ENCODE measurements around the gene TMEM107. TPM values are rescaled to one million over a fixed set of nuclear protein-coding genes. Genes with fewer than 3 reads are reported as not detected.

TMEM107 gene
- polyA plus RNA-seq, 1 donor from 2014 or later = 35.2 TPM

DNA sequence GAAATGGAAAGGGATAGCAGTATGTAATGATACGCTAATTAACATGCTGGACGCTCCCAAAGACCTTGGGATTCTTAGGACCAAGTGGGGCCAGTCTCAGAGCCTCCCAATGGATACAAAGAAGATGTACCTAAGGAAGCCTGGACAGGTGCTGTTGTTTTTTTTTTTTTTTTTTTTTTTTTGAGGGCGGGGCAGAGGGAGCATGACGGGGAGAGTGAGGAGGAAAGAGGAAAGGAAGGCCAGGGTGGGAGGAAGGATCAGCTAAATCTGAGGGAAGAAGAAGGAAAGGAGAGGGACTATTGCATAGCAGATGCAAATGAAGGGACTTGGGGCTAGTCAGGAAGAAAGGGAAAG is 16.0 kb downstream of the TMEM107 start:
- Mint-ChIP-seq H3K9me3 (no peaks in the 10 kb centered on the region), H3K27ac (peak overlapping the region; percentile 46 to 85 (median 82)), H3K4me1 (peaks cover 10 to 40% (median 40%) of the 10 kb centered on the region in 3 donors), H3K4me3 (peak overlapping the region; percentile 60 to 94 (median 81)), H3K36me3 (no peaks in the 10 kb centered on the region), H3K27me3 (no peaks in the 10 kb centered on the region)

DNA sequence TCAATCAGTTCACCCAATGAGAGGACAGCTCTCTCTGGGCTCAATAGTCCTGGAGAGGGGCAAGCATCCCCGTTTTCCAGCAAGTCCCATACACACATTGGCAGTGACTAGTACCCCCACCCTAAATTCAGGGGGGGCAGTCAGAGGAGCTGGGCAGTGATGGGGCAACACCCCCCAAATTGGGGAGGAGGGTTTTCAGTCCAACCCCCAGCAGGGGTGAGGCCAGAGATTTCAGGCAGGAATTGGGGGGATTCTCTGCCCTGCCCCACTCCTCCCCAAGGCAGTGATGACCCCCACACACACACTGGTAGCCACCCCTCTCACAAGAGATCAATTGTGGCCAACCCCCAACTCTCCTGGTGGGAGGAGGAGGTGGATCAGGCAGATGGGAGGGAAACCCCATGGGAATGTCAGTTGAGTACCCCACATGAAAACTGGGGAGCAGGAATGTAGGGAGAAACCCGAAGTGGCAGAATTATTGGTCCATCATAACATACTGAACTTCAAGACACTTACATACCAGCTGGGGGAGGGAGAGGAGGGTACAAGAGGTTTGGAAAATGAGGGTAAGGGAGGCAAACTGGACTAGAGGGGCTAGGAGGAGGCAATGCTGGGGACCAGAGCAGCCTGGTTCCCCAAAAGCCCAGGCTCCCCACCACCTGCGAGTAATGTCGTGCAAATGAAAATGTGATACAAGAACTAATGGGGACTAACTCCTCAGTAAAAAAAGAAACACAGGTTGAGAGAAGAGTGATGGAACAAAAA is 16.5 kb downstream of the TMEM107 start:
- Mint-ChIP-seq H3K27ac (peak overlapping the region; percentile 82 to 96 (median 85)), H3K36me3 (no peaks in the 10 kb centered on the region), H3K4me1 (peaks cover 14 to 41% (median 35%) of the 10 kb centered on the region in 3 donors), H3K9me3 (no peaks in the 10 kb centered on the region), H3K27me3 (no peaks in the 10 kb centered on the region), H3K4me3 (peak overlapping the region; percentile 60 to 86 (median 73))

- peak overlapping the region; percentile 95 to 97 (median 96) for H3K27ac Mint-ChIP-seq
- H3K36me3 Mint-ChIP-seq = peaks cover 2% of the 10 kb centered on the region
- H3K4me3 Mint-ChIP-seq = peak overlapping the region; percentile 63 to 86 (median 82)
- H3K4me1 Mint-ChIP-seq = peaks cover 17 to 40% (median 35%) of the 10 kb centered on the region in 3 donors
- H3K27me3 Mint-ChIP-seq = no peaks in the 10 kb centered on the region
- no peaks in the 10 kb centered on the region for H3K9me3 Mint-ChIP-seq
Measured at GRCh38 chr17:8159032-8159400, 17.2 kb downstream of the TMEM107 start.

- H3K27me3 Mint-ChIP-seq = no peaks in the 10 kb centered on the region
- no peaks in the 10 kb centered on the region for H3K9me3 Mint-ChIP-seq
- peaks cover 19 to 40% (median 35%) of the 10 kb centered on the region in 3 donors for H3K4me1 Mint-ChIP-seq
- peaks cover 3% of the 10 kb centered on the region for H3K36me3 Mint-ChIP-seq
- peak overlapping the region; percentile 95 to 97 (median 96) for H3K27ac Mint-ChIP-seq
- H3K4me3 Mint-ChIP-seq = peak overlapping the region; percentile 63 to 86 (median 82)
Measured at GRCh38 chr17:8158267-8159031, 17.7 kb downstream of the TMEM107 start.

DNA sequence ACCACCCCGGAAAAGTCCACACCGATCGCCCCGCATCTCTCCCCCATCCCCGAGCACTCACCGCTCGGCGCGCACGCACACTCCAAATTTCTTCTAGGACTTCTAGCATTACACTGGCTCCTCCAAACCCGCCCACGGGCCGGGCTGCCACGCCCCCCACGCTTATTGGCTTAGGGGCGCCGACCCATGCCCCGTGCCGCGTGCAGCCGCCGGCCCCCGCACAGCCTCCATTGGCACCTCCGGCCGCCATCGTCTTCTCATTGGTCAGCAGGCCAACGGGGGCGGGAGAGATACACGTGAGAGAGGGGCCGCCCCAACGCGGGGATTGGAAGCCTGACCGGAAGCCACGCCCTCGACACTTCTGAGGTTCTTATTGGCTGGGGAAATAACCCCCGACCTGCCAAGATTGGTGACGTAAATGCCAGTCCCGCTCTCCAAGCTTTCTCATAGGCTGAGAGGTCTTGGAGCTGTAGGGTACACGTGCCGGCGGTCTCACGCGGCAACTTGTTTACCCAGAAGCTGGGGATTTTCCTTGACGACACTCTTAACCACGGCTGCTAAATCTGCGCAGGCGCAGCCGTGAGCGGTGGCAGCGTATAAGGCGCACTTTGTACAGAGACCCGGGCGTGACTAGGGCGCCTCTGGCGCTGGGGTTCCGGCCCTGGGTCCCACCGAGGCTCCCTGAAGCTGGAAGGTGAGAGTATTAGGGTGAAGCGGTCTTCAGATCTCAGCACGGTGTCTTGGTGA is 19.8 kb downstream of the TMEM107 start:
- Mint-ChIP-seq H3K4me1 (peaks cover 23 to 46% (median 44%) of the 10 kb centered on the region in 3 donors), H3K4me3 (no peak overlapping the region), H3K36me3 (peaks cover 3% of the 10 kb centered on the region), H3K27ac (no peak overlapping the region), H3K27me3 (peaks cover 5% of the 10 kb centered on the region), H3K9me3 (no peaks in the 10 kb centered on the region)

DNA sequence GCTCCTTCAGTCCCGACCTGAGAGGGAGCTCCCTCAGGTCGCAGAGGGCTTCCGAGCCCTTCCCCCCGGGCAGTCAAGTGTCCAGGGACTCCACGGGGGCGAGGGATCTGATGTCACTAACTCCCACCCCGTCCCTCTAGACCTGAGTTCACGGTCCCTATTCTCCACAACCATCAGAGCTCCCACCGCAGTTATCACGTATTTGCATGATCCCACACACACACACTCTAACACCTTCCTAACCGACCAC is 20.3 kb downstream of the TMEM107 start:
- H3K9me3 Mint-ChIP-seq = no peaks in the 10 kb centered on the region
- peaks cover 25 to 42% (median 42%) of the 10 kb centered on the region in 3 donors for H3K4me1 Mint-ChIP-seq
- no peak overlapping the region for H3K27ac Mint-ChIP-seq
- H3K4me3 Mint-ChIP-seq = no peak overlapping the region
- peaks cover 5% of the 10 kb centered on the region for H3K27me3 Mint-ChIP-seq
- peaks cover 3% of the 10 kb centered on the region for H3K36me3 Mint-ChIP-seq

- Mint-ChIP-seq H3K27ac (peak overlapping the region in 1 of 3 donors; percentile 96), H3K4me3 (no peak overlapping the region), H3K27me3 (peaks cover 5% of the 10 kb centered on the region), H3K9me3 (no peaks in the 10 kb centered on the region), H3K36me3 (peaks cover 3% of the 10 kb centered on the region), H3K4me1 (peaks cover 25 to 42% (median 40%) of the 10 kb centered on the region in 3 donors)
Measured at GRCh38 chr17:8155231-8155995, 20.8 kb downstream of the TMEM107 start.

DNA sequence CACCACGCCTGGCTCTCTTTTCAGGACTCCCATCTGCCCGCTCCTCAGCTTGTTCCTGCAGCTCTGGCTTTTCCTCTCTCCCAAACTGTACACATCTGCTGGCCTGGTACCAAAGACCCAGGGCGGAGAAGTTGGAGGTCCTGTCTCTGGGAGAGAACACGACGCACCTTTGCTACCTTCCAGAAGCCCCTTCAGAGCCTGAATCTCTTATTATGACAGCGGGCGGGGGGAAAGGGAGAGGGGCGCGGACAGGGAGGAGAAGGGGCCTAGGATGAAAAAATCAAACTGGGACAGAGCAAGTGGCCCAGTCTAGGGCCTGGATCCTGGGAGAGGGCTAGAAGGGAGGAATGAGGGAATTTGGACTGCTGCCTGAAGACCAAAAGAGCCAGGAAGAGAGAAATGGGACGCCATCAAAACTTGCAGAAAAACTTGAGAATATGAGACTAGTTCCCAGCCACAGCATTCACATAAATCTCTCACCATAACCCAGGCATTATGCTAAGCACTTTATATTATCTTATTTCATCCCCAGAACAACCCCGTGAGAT is 21.5 kb downstream of the TMEM107 start:
- Mint-ChIP-seq H3K4me3 (peak overlapping the region in 2 of 4 donors; percentile 69 to 88), H3K36me3 (peaks cover 3% of the 10 kb centered on the region), H3K27me3 (peaks cover 5% of the 10 kb centered on the region), H3K9me3 (no peaks in the 10 kb centered on the region), H3K4me1 (peaks cover 25 to 39% (median 35%) of the 10 kb centered on the region in 3 donors), H3K27ac (peak overlapping the region in 1 of 3 donors; percentile 96)

DNA sequence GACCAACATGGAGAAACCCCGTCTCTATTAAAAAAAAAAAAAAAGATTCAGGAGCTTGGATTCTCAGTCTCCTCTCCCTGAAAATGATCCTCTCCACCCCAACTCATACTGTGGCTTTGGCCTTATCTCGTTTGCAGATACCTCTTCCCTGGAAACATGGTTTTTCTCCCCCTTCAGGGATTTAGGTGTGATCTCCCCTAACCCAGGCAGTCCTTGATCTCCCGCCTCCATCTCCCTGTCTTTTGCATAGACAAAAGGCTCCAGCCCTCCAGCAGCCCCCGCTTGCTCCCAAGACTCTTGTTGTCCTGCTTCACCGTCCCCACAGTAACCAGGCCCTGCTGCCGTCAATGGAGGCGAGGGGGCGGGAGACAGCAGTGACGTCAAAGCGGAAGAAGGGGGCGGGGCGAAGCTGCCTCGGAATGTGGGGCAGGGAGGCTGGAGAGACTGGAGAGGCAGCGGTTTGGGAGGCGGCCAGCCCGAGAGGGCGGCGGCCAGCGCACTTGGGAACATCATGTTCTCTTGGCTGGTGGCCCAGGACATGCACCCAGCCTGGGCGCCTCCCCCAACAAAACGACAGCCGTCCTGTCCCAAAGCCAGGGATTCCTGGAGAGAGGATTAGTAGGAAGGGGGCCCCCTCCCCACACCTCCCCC is 22.1 kb downstream of the TMEM107 start:
- Mint-ChIP-seq H3K4me1 (peaks cover 25 to 36% (median 35%) of the 10 kb centered on the region in 3 donors), H3K27me3 (peaks cover 5% of the 10 kb centered on the region), H3K36me3 (peaks cover 3% of the 10 kb centered on the region), H3K4me3 (peak overlapping the region in 2 of 4 donors; percentile 69 to 88), H3K9me3 (no peaks in the 10 kb centered on the region), H3K27ac (peak overlapping the region in 1 of 3 donors; percentile 96)

GRCh38 chr17:8153525-8153956 is 22.6 kb downstream of the TMEM107 start:
- Mint-ChIP-seq H3K4me1 (peaks cover 20 to 32% (median 30%) of the 10 kb centered on the region in 3 donors), H3K27me3 (peaks cover 5% of the 10 kb centered on the region), H3K36me3 (peaks cover 3% of the 10 kb centered on the region), H3K9me3 (no peaks in the 10 kb centered on the region), H3K4me3 (peak overlapping the region in 2 of 4 donors; percentile 32 to 51), H3K27ac (peak overlapping the region in 2 of 3 donors; percentile 71 to 96)

GRCh38 chr17:8153031-8153451 is 23.1 kb downstream of the TMEM107 start:
- Mint-ChIP-seq H3K27ac (peak overlapping the region in 2 of 3 donors; percentile 71 to 96), H3K9me3 (no peaks in the 10 kb centered on the region), H3K4me3 (peak overlapping the region in 1 of 4 donors; percentile 32), H3K4me1 (peaks cover 18 to 28% (median 28%) of the 10 kb centered on the region in 3 donors), H3K36me3 (peaks cover 3% of the 10 kb centered on the region), H3K27me3 (peaks cover 5% of the 10 kb centered on the region)

DNA sequence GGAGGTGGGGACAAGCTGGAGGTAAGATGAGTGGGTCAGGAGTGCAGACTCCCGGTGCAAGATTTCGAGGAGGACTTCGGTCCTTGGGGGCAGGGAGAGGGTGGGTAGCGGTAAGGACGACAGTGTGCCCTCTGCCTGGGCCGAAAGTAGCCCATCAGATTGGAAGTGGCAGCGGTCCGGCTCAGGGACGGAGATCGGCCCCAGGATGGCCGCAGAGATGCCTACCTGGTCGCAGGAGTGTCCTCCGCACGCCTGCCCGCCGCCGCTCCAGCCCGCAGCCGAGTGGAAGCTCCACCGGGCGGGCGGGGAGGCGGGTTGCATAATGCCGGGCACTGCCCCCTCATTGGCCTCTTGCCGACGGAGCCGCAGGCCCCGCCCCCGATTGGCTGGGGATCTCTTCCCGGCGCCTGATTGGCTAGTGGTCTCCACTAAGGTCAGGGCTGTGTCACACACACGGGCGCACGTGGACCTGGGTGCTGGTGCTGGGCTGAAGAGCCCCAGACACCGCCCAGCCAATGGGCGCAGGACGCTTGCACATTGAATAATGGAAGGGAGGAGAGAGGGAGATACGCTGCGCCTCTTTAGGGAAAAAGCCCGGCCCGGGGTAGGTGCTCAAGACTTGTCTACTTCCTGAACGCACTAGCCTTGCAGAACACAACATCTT is 23.9 kb downstream of the TMEM107 start, which contains the start of gene PER1:
Gene PER1 (minus strand): TSS at position 293 of the 664 bp plus-strand sequence. CDS start 1,698 bp downstream, outside the sequence.
- Mint-ChIP-seq H3K27ac (peak within 1 kb of the TSS in 2 of 3 donors; percentile 93 to 100), H3K9me3 (no peaks in the 10 kb centered on the region), H3K27me3 (peaks cover 5% of the 10 kb centered on the region), H3K36me3 (peaks cover 5% of the 10 kb centered on the region), H3K4me3 (peak within 1 kb of the TSS in 3 of 4 donors; percentile 90 to 95 (median 95)), H3K4me1 (peaks cover 18 to 28% (median 28%) of the 10 kb centered on the region in 3 donors)

- Mint-ChIP-seq H3K27me3 (peaks cover 5% of the 10 kb centered on the region), H3K4me3 (peak overlapping the region in 3 of 4 donors; percentile 90 to 95 (median 95)), H3K27ac (peak overlapping the region in 2 of 3 donors; percentile 93 to 100), H3K9me3 (no peaks in the 10 kb centered on the region), H3K36me3 (peaks cover 5% of the 10 kb centered on the region), H3K4me1 (peaks cover 18 to 29% (median 28%) of the 10 kb centered on the region in 3 donors)
Measured at GRCh38 chr17:8151641-8152111, 24.5 kb downstream of the TMEM107 start.
